Measurements from ENCODE around the gene MYO7A.

GRCh38 chr11:77125695-77126094 lies 2.4 kb upstream of the MYO7A start:
- TF ChIP-seq CTCF (IDR thresholded peaks at IDR 0.05) (no peak), POLR2A (IDR thresholded peaks at IDR 0.05) (no peak)
